ENCODE data around the gene ATP1A2. TPM values are rescaled to one million over a fixed set of nuclear protein-coding genes. Genes with fewer than 3 reads are reported as not detected.

Gene ATP1A2
- total and polyA plus RNA-seq, 2 experiments from 2014 or later = 4.9 to 17.7 TPM

- TF ChIP-seq REST (IDR thresholded peaks at IDR 0.05; ENCODE audit: unreplicated experiment) = no peak
These were observed 70.7 kb downstream of the ATP1A2 start (continued) for GRCh38 chr1:160186246-160186645.

- no peaks in the 10 kb centered on the region; the same call in 2 of the 3 replicates for H3K36me3 Mint-ChIP-seq (ENCODE audit: low read depth)
- Histone ChIP-seq H3F3A (replicated peaks; ENCODE audit: low read depth) (no peaks in the 10 kb centered on the region), H3K4me1 (ENCODE audit: insufficient read depth) (peaks cover 20% of the 10 kb centered on the region), H3K27me3 (ENCODE audit: insufficient read depth) (no peaks in the 10 kb centered on the region), H3K4me3 (no peak overlapping the region), H3K9me2 (ENCODE audit: insufficient read depth) (peaks cover 9% of the 10 kb centered on the region), H3K27ac (ENCODE audit: low read depth) (no peak overlapping the region; the same call in 1 of the 2 replicates), H2AFZ (no peak overlapping the region), H4K20me1 (replicated peaks; ENCODE audit: insufficient read depth) (no peaks in the 10 kb centered on the region), H3K4me2 (no peak overlapping the region), H3K79me2 (replicated peaks; ENCODE audit: insufficient read depth) (no peaks in the 10 kb centered on the region), H3K36me3 (ENCODE audit: insufficient read depth) (no peaks in the 10 kb centered on the region)
- no peak overlapping the region for H3K27ac Mint-ChIP-seq
- peaks cover 13% of the 10 kb centered on the region for H3K4me1 Mint-ChIP-seq
- H3K9me3 Mint-ChIP-seq = no peaks in the 10 kb centered on the region
- DNase-seq (ENCODE audit: low spot score) (no peak), ATAC-seq (no peak)
- no peak overlapping the region for H3K4me3 Mint-ChIP-seq
- H3K27me3 Mint-ChIP-seq (ENCODE audit: insufficient read depth, low read depth, poor library complexity) = peaks cover 2% of the 10 kb centered on the region
- TF ChIP-seq ZNF462 (CRISPR knock-in tag; IDR thresholded peaks at IDR 0.05) = no peak
- no peak for TF ChIP-seq STAT1 (IDR thresholded peaks at IDR 0.05; ENCODE audit: unreplicated experiment)
- no peak for TF ChIP-seq EZH2 (IDR thresholded peaks at IDR 0.05; ENCODE audit: low read depth, unreplicated experiment)
- TF ChIP-seq JUNB (IDR thresholded peaks at IDR 0.05; ENCODE audit: unreplicated experiment) = no peak
- TF ChIP-seq NANOG (IDR thresholded peaks at IDR 0.05; ENCODE audit: borderline replicate concordance) = no peak
- TF ChIP-seq REST (IDR thresholded peaks at IDR 0.05; ENCODE audit: unreplicated experiment) = no peak
- TF ChIP-seq ZNF114 (CRISPR knock-in tag; IDR thresholded peaks at IDR 0.05) = no peak
- no peak for TF ChIP-seq EZH2phosphoT487 (IDR thresholded peaks at IDR 0.05; ENCODE audit: unreplicated experiment)
- no peak for TF ChIP-seq ETS1 (IDR thresholded peaks at IDR 0.05)
These were observed 71.2 kb downstream of the ATP1A2 start for GRCh38 chr1:160186729-160187128.
